Spleen (tissue), 11 donors: ENCODE data around the gene CLMP. TPM values are rescaled to one million over a fixed set of nuclear protein-coding genes. Genes with fewer than 3 reads are reported as not detected.
A peak's percentile ranks its signal among the peaks of the same experiment; 100 is the strongest.

Source experiments
- DNase-seq: peaks from one replicate; pipeline ENCODE4 v3.0.0-alpha.2; 2020
- H3K27ac ChIP-seq, 8 donors: fragments of 200-600 bp; sonication (generic) in 7 of 8; 1 replicate in 4 of 8; 2 replicates in 4 of 8; pipeline versions ENCODE4 v1.5.0 to v1.8.0; 2016 to 2021; ENCODE audit warnings: inconsistent platforms in 4 of 8, mild to moderate bottlenecking in 4 of 8, moderate library complexity in 1 of 8
- H3K27me3 ChIP-seq, 7 donors: fragments of 200-600 bp; sonication (generic) in 6 of 7; replicated peaks in 1 of 7; 1 replicate in 4 of 7; 2 replicates in 3 of 7; pipeline versions ENCODE4 v1.5.0 to v1.8.0; 2016 to 2021; ENCODE audit warnings: inconsistent platforms in 3 of 7, mild to moderate bottlenecking in 1 of 7
- H3K36me3 ChIP-seq, 6 donors: fragments of 200-600 bp; sonication (generic) in 5 of 6; 1 replicate in 4 of 6; 2 replicates in 2 of 6; pipeline versions ENCODE4 v1.5.0 to v1.8.0; 2016 to 2021; ENCODE audit warnings: inconsistent platforms in 2 of 6
- H3K4me1 ChIP-seq, 6 donors: fragments of 200-600 bp; sonication (generic) in 5 of 6; 1 replicate in 3 of 6; 2 replicates in 3 of 6; pipeline versions ENCODE4 v1.5.0 to v1.8.0; 2016 to 2021; ENCODE audit warnings: inconsistent platforms in 3 of 6
- H3K4me3 ChIP-seq, 8 donors: fragments of 200-600 bp; sonication (generic) in 7 of 8; 1 replicate in 4 of 8; 2 replicates in 4 of 8; pipeline versions ENCODE4 v1.5.0 to v1.8.0; 2016 to 2021; ENCODE audit warnings: inconsistent platforms in 4 of 8, mild to moderate bottlenecking in 4 of 8, moderate library complexity in 2 of 8
- H3K9me3 ChIP-seq, 8 donors: fragments of 200-600 bp; sonication (generic) in 7 of 8; 1 replicate in 4 of 8; 2 replicates in 4 of 8; pipeline versions ENCODE4 v1.5.0 to v1.8.0; 2016 to 2021; ENCODE audit warnings: inconsistent platforms in 4 of 8
- POLR2A ChIP-seq, 3 donors: fragments of 450-650 bp; IDR thresholded peaks; one replicate each; pipeline ENCODE4 v1.5.1; 2017; ENCODE audit warnings: antibody characterized with exemption in 3 of 3, mild to moderate bottlenecking in 1 of 3
- POLR2AphosphoS5 ChIP-seq, 3 donors: sonication (generic); formaldehyde crosslinking; IDR thresholded peaks; one replicate each; pipeline ENCODE4 v1.5.1; 2017; ENCODE audit warnings: antibody characterized with exemption in 3 of 3
- WGBS, 5 donors: extraction: QIAGEN DNeasy Blood & Tissue Kit in 3 of 5; methylation state at CpG; one replicate each; pipeline versions ENCODE4 v1.1.5 to v1.1.7; 2013 to 2018; 5-methylcytosine and 5-hydroxymethylcytosine counted together
- intact Hi-C: fragments of 100-400 bp; cut with DNase I; formaldehyde crosslinking; loops from one replicate; pipeline ENCODE4 v1.15.0; 2023; ENCODE audit warnings: low total_unique reads
- polyA plus RNA-seq, 3 donors: library from polyadenylated mRNA; stranded (reverse); fragments of 200-250 nt; gene quantifications; one replicate each; pipeline ENCODE4 v1.2.1, GENCODE V29; 2013
- total RNA-seq, 7 donors: library from RNA; depleted of rRNA in 3 of 7; stranded (reverse); fragments of >200 nt in 3 of 7; fragmentation: NEBNext Ultra II Directional in 4 of 7; extraction: Animal tissue kit (Norgen Biotek cat#: 25700) in 4 of 7; gene quantifications; one replicate each; pipeline versions ENCODE4 v1.1.0 to v1.2.1, GENCODE V29; 2016 to 2021
- TF ChIP-seq, protein P1 (sequence below), 11 experiments: fragments of 200-600 bp in 7 of 11; fragments of 450-650 bp in 4 of 11; sonication (generic) in 4 of 11; IDR thresholded peaks in 8 of 11; conservative IDR thresholded peaks in 3 of 11; 1 replicate in 7 of 11; 2 replicates in 4 of 11; pipeline versions ENCODE4 v1.4.0 to v1.8.0; 2016 to 2021; ENCODE audit warnings: antibody characterized with exemption in 11 of 11, inconsistent platforms in 4 of 11, mild to moderate bottlenecking in 1 of 11
- donor health status: healthy with polysubstance abuse.
- donor health status: DM: no; HTN: no; CAD: no; lungs with moderate emphysema.
- donor health status: DM: no; HTN: no; CAD: no.
- donor health status: Bipolar disorder and iron deficiency.
- donor health status: healthy.
- donor health status: DM: no; HTN: no; CAD: no.
- donor health status: DM: yes; HTN: yes; CAD: no.

The CLMP gene
- total and polyA plus RNA-seq, 10 donors, result 3.1 to 36.5 (median 13.1) TPM

DNA sequence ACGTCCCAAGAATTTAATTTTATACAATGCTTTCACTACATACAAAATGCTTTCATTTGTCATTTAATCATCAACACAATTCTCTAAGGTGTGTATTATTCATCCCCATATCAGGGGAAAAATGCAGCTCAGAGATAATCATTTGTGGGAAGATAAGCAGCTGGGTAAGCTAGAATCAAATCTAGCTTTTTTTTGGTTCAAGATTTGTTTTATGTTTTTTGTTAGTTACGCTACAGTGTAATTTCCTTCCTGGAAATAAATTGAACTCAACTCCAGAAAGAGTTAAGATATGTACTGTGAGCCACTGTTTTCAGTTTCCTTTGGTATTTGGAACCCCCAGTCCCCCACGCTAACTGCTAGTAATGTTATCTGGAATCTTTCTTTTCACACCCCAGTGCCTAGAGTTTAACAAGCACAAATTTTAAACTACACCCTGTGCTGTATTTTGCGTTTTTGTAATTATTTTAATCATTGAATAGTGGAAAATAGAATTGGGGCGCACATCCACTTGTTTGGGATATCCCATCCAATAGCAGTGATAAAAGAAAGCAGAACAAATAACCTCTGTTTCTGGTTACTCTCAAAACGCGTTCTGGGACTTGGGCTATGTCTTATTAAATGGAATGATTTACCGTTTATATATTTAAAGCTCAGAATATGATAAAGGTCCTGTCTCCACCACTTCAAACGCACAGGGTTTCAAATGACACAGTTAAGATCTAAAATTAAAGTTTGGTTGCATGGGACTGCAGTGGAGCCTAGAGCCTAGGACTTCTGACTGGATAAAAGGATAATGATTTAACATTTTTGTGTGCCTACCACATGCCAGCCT, 131.0 kb downstream of the CLMP start:
- Histone ChIP-seq H3K27ac (peak overlapping the region; percentile 99 to 100 (median 100)), H3K9me3 (no peaks in the 10 kb centered on the region), H3K27me3 (no peaks in the 10 kb centered on the region), H3K36me3 (peaks cover 0 to 29% (median 20%) of the 10 kb centered on the region in 6 donors), H3K4me1 (peaks cover 36 to 83% (median 66%) of the 10 kb centered on the region in 6 donors), H3K4me3 (peak overlapping the region in 7 of 8 donors; percentile 59 to 100 (median 91))
- 29 to 37% (median 32%) methylated on average over 9 of the region's 9 CpGs for WGBS, 5 donors
- TF ChIP-seq, protein P1, sequence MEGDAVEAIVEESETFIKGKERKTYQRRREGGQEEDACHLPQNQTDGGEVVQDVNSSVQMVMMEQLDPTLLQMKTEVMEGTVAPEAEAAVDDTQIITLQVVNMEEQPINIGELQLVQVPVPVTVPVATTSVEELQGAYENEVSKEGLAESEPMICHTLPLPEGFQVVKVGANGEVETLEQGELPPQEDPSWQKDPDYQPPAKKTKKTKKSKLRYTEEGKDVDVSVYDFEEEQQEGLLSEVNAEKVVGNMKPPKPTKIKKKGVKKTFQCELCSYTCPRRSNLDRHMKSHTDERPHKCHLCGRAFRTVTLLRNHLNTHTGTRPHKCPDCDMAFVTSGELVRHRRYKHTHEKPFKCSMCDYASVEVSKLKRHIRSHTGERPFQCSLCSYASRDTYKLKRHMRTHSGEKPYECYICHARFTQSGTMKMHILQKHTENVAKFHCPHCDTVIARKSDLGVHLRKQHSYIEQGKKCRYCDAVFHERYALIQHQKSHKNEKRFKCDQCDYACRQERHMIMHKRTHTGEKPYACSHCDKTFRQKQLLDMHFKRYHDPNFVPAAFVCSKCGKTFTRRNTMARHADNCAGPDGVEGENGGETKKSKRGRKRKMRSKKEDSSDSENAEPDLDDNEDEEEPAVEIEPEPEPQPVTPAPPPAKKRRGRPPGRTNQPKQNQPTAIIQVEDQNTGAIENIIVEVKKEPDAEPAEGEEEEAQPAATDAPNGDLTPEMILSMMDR (IDR thresholded peaks at IDR 0.05 in 8 of 11, conservative IDR thresholded peaks at IDR 0.05 in 3 of 11), result no peak
- TF ChIP-seq POLR2AphosphoS5 (IDR thresholded peaks at IDR 0.05) (no peak), POLR2A (IDR thresholded peaks at IDR 0.05) (no peak)
- no peak for DNase-seq
- intact Hi-C loops, result no loop called here

DNA sequence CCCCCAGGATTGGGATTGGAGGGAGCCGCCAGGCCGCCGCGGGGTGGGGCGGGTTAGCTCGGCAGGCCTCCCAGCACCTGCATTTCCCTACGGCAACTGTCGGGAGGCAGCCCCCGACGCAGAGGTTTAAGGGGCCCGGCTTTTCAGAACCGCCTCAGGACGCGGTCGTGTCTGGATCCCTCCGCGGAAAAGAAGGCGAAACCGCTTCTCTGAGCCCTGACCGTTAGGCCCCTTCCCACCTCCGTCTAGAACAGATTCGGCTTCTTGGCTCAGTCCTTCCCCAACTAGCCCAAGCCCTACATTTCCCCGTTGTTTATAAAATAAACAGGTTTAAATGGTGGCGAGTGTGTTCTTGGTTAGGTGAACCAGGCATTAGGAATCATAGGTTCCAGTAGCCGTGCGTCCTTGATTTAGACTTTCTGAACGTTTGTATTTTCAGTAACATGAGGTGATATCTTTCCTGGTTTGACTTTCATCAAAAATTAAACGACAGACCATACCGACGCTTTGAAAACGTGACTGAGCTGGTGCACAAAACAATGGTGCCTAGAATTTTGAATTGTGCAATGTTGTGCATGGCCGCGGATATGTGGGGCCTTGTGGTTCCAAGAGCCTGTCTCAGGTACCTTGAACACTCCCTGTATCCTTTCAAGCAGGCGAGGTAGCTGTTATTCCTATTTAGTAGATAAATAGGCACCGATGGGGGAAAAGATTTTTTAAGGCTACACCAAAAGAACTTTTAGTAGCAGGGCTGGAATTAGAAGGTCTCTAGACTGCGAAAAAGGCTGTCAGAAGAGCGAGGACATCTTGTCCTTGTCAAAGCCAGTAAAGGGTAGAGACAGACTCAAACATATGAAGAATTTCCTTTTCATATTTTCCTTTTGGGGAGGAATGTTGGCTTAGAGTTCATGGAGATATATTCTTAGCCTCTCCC, 131.9 kb downstream of the CLMP start:
- H3K36me3 ChIP-seq, result peaks cover 4 to 38% (median 29%) of the 10 kb centered on the region in 6 donors
- peak overlapping the region; percentile 99 to 100 (median 100) for H3K27ac ChIP-seq
- WGBS, 5 donors, result 2 to 4% (median 3%) methylated on average over 36 to 37 of the region's 37 CpGs
- no peaks in the 10 kb centered on the region for H3K27me3 ChIP-seq
- TF ChIP-seq POLR2A (IDR thresholded peaks at IDR 0.05), result peak in 1 of 3 donors; percentile 2
- TF ChIP-seq, protein P1 (IDR thresholded peaks at IDR 0.05 in 8 of 11, conservative IDR thresholded peaks at IDR 0.05 in 3 of 11), result no peak
- intact Hi-C loops, result no loop called here
- H3K9me3 ChIP-seq, result no peaks in the 10 kb centered on the region
- peaks cover 45 to 83% (median 68%) of the 10 kb centered on the region in 6 donors for H3K4me1 ChIP-seq
- DNase-seq, result no peak
- H3K4me3 ChIP-seq, result peak overlapping the region; percentile 56 to 100 (median 90)

DNA sequence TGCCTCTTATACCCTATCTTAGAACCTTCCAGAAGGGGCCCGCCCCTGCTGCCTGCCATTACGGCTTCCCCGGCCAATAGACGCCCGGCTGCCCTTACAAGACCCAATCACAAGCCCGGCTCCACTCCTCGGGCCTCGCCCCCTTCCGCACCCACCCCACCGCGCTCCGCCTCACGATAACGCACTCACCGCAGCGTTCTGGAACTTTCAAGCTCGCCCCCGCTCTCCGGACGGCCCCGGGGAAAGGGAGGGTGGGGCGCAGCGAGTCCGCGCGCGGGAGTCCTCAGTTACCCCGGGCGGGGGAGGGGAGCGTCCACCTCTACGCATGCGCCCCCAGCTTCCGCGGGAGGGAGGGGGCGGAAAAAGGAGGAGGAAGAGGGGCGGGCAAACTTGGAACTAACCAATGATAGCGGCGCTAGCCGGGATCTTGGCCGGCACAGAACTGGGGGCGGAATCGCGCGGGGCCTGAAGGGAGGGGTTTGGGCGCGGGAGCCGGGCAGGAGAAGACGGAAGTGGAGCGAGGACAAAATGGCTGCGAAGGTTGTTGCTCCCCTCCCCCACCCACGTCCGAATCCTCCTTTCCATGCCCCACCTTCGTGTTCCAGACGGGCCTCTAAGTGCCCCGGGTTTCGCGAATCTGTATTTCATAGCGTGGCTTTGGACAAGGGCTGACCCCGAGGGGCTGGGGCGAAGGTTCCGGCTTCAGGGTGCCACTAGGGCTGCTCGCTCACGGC, 132.7 kb downstream of the CLMP start:
- intact Hi-C loops, result no loop called here
- WGBS, 5 donors, result 0 to 1% (median 0%) methylated on average over 54 to 63 of the region's 63 CpGs

More for the DNA sequence above, 132.7 kb downstream of the CLMP start:
- H3K27ac ChIP-seq, result peak overlapping the region; percentile 99 to 100 (median 100)
- TF ChIP-seq, protein P1 (IDR thresholded peaks at IDR 0.05 in 8 of 11, conservative IDR thresholded peaks at IDR 0.05 in 3 of 11), result peak in 2 of 11 experiments; percentile 2 to 46
- TF ChIP-seq POLR2AphosphoS5 (IDR thresholded peaks at IDR 0.05), result peak; percentile 85 to 97 (median 95)
- TF ChIP-seq POLR2A (IDR thresholded peaks at IDR 0.05), result peak in 1 of 3 donors; percentile 41
- no peaks in the 10 kb centered on the region for H3K27me3 ChIP-seq
- no peaks in the 10 kb centered on the region for H3K9me3 ChIP-seq
- peak overlapping the region; percentile 66 to 100 (median 96) for H3K4me3 ChIP-seq
- DNase-seq, result peak; percentile 100
- peaks cover 53 to 83% (median 71%) of the 10 kb centered on the region in 6 donors for H3K4me1 ChIP-seq
- H3K36me3 ChIP-seq, result peaks cover 4 to 46% (median 38%) of the 10 kb centered on the region in 6 donors
